ENCODE data around the gene CLASP1. TPM values are rescaled to one million over a fixed set of nuclear protein-coding genes. Genes with fewer than 3 reads are reported as not detected.
A peak's percentile ranks its signal among the peaks of the same experiment; 100 is the strongest.

CLASP1 gene
- 100 to 1,000 TPM; 103 to 130 TPM for total RNA-seq
- polyA plus RNA-seq (ENCODE audit: insufficient read depth, low read depth, low replicate concordance): 43.8 TPM
- long read RNA-seq, donor 1: 0 reads
- long read RNA-seq, donor 2, partial matches to known transcripts: 5 of 5 reads
- long read RNA-seq, donor 2, other reads (novel, unspliced or antisense): 0 of 5 reads

- Histone ChIP-seq H3K36me3 (ENCODE audit: low read depth, missing control alignments) (no peaks in the 10 kb centered on the region), H3K27me3 (no peaks in the 10 kb centered on the region), H3K4me3 (peak within 1 kb of the TSS; percentile 87 to 94), H3K27ac (peak within 1 kb of the TSS; percentile 96 to 97), H3K9me3 (no peaks in the 10 kb centered on the region), H3K4me1 (peaks cover 24% of the 10 kb centered on the region)
- intact Hi-C loops (cut with DNase I; ENCODE audit: low total_unique reads): no loop called here
- WGBS, 2 donors: 1% methylated on average over 31 to 36 of the region's 36 CpGs
- peak; percentile 78 for DNase-seq
- TF ChIP-seq POLR2A (IDR thresholded peaks at IDR 0.05) (peak; percentile 13), CTCF (IDR thresholded peaks at IDR 0.05) (no peak)
Observed at GRCh38 chr2:121649149-121649595, at the start of gene CLASP1. TSS of gene CLASP1 (minus strand) at chr2:121649462. CDS start at chr2:121605895, 43,567 bp downstream.

GRCh38 chr2:121698318-121698930, 49.2 kb upstream of the CLASP1 start:
- Histone ChIP-seq H3K36me3 (ENCODE audit: low read depth, missing control alignments) (no peaks in the 10 kb centered on the region), H3K4me3 (no peak overlapping the region), H3K4me1 (peaks cover 12% of the 10 kb centered on the region), H3K27ac (no peak overlapping the region), H3K27me3 (no peaks in the 10 kb centered on the region), H3K9me3 (no peaks in the 10 kb centered on the region)
- no peak for TF ChIP-seq CTCF (IDR thresholded peaks at IDR 0.05)
- no peak for TF ChIP-seq POLR2A (IDR thresholded peaks at IDR 0.05)
- DNase-seq: no peak
- WGBS, 2 donors: 87 to 89% methylated on average over 10 to 11 of the region's 11 CpGs
- intact Hi-C loops (cut with DNase I; ENCODE audit: low total_unique reads): no loop called here

- Histone ChIP-seq H3K9me3 (no peaks in the 10 kb centered on the region), H3K27me3 (no peaks in the 10 kb centered on the region), H3K4me1 (peaks cover 12% of the 10 kb centered on the region), H3K4me3 (no peak overlapping the region), H3K27ac (no peak overlapping the region), H3K36me3 (ENCODE audit: low read depth, missing control alignments) (no peaks in the 10 kb centered on the region)
- intact Hi-C loops (cut with DNase I; ENCODE audit: low total_unique reads): no loop called here
- no peak for DNase-seq
- WGBS, 2 donors: 40 to 58% methylated on average over 4 of the region's 4 CpGs
- no peak for TF ChIP-seq CTCF (IDR thresholded peaks at IDR 0.05)
- TF ChIP-seq POLR2A (IDR thresholded peaks at IDR 0.05): no peak
Observed at GRCh38 chr2:121697108-121697631, 47.9 kb upstream of the CLASP1 start.

GRCh38 chr2:121696410-121696930, 47.2 kb upstream of the CLASP1 start:
- Histone ChIP-seq H3K36me3 (ENCODE audit: low read depth, missing control alignments) (no peaks in the 10 kb centered on the region), H3K9me3 (no peaks in the 10 kb centered on the region), H3K27ac (no peak overlapping the region), H3K27me3 (no peaks in the 10 kb centered on the region), H3K4me1 (peaks cover 12% of the 10 kb centered on the region), H3K4me3 (no peak overlapping the region)
- intact Hi-C loops (cut with DNase I; ENCODE audit: low total_unique reads): no loop called here
- WGBS, 2 donors: 76 to 90% methylated on average over 7 of the region's 7 CpGs
- no peak for DNase-seq
- TF ChIP-seq POLR2A (IDR thresholded peaks at IDR 0.05) (no peak), CTCF (IDR thresholded peaks at IDR 0.05) (no peak)
